Astrocyte (in vitro differentiated cells and primary cell): ENCODE results near the gene FASTKD2. TPM values are rescaled to one million over a fixed set of nuclear protein-coding genes. Genes with fewer than 3 reads are reported as not detected.
"Not testable (repeated sequence)": the region's sequence is repeated elsewhere in the genome, so short reads cannot be mapped to it uniquely, and the experiment has no call there.

ENCODE experiments used
- DNase-seq: peaks from one replicate; pipeline ENCODE4 v3.0.0-alpha.2; 2010; ENCODE audit warnings: low read depth
- FAIRE-seq: peaks from 2 replicates; lab custom pipeline; 2011; peaks lifted over from hg19 to GRCh38; lab: Jason Lieb, UNC
- H2AFZ ChIP-seq: 2 replicates; pipeline ENCODE4 v1.6.0; 2012; ENCODE audit warnings: low read depth, low read length, inconsistent platforms
- H3K27ac ChIP-seq: 2 replicates; pipeline ENCODE4 v1.5.1; 2011; ENCODE audit warnings: low read depth, low read length, inconsistent platforms
- H3K27me3 ChIP-seq: 2 replicates; pipeline ENCODE4 v1.6.0; 2011; ENCODE audit warnings: low read length, inconsistent platforms; ENCODE audit not compliant: insufficient read depth
- H3K36me3 ChIP-seq: 2 replicates; pipeline ENCODE4 v1.5.1; 2011; ENCODE audit warnings: low read length, inconsistent platforms; ENCODE audit not compliant: insufficient read depth
- H3K4me1 ChIP-seq: 2 replicates; pipeline ENCODE4 v1.5.1; 2011; ENCODE audit warnings: low read length, inconsistent platforms; ENCODE audit not compliant: insufficient read depth
- H3K4me2 ChIP-seq: 2 replicates; pipeline ENCODE4 v1.6.0; 2012; ENCODE audit warnings: low read length, inconsistent platforms
- H3K4me3 ChIP-seq: 2 replicates; pipeline ENCODE4 v1.5.1; 2011; ENCODE audit warnings: low read depth, mild to moderate bottlenecking, low read length, inconsistent platforms; ENCODE audit not compliant: insufficient read depth
- H3K79me2 ChIP-seq: 2 replicates; pipeline ENCODE4 v1.6.0; 2012; ENCODE audit warnings: mild to moderate bottlenecking, low read length, inconsistent platforms; ENCODE audit not compliant: insufficient read depth
- H3K9ac ChIP-seq: 2 replicates; pipeline ENCODE4 v1.6.0; 2012; ENCODE audit warnings: mild to moderate bottlenecking, low read length, inconsistent platforms
- H3K9me3 ChIP-seq: 2 replicates; pipeline ENCODE4 v1.5.1; 2012; ENCODE audit warnings: low read depth, mild to moderate bottlenecking, low read length, inconsistent platforms; ENCODE audit not compliant: insufficient read depth
- H4K20me1 ChIP-seq: 2 replicates; pipeline ENCODE4 v1.6.0; 2012; ENCODE audit warnings: low read length, inconsistent platforms; ENCODE audit not compliant: insufficient read depth
- H3K27ac Mint-ChIP-seq: one replicate; pipeline ENCODE4 v1.8.0; 2021; ENCODE audit warnings: mild to moderate bottlenecking, mixed read lengths; ENCODE audit not compliant: unreplicated experiment
- H3K27me3 Mint-ChIP-seq: one replicate; pipeline ENCODE4 v1.8.0; 2021; ENCODE audit warnings: low read depth, mixed read lengths; ENCODE audit not compliant: unreplicated experiment
- H3K36me3 Mint-ChIP-seq: one replicate; pipeline ENCODE4 v1.8.0; 2021; ENCODE audit warnings: low read depth, mixed read lengths; ENCODE audit not compliant: unreplicated experiment
- H3K4me1 Mint-ChIP-seq: one replicate; pipeline ENCODE4 v1.8.0; 2021; ENCODE audit warnings: low read depth, mixed read lengths; ENCODE audit not compliant: unreplicated experiment
- H3K4me3 Mint-ChIP-seq: one replicate; pipeline ENCODE4 v1.8.0; 2021; ENCODE audit warnings: mild to moderate bottlenecking, moderate library complexity, mixed read lengths; ENCODE audit not compliant: unreplicated experiment
- H3K9me3 Mint-ChIP-seq: one replicate; pipeline ENCODE4 v1.8.0; 2021; ENCODE audit warnings: mild to moderate bottlenecking, mixed read lengths; ENCODE audit not compliant: unreplicated experiment
- EZH2 ChIP-seq: IDR thresholded peaks from 2 replicates; pipeline ENCODE4 v1.6.1; 2012; ENCODE audit warnings: mild to moderate bottlenecking, low read length, inconsistent platforms; ENCODE audit not compliant: insufficient read depth
- total RNA-seq: library from RNA; stranded (reverse); gene quantifications from 2 replicates; pipeline ENCODE4 v1.2.1, GENCODE V29; 2021
- TF ChIP-seq, protein P1 (sequence below): IDR thresholded peaks from 2 replicates; pipeline ENCODE4 v1.5.1; 2011; ENCODE audit warnings: low read depth, mild to moderate bottlenecking, inconsistent platforms, low read length, moderate library complexity; ENCODE audit not compliant: insufficient read depth

Gene FASTKD2
- total RNA-seq, 1 donor from 2014 or later = 21.7 TPM

DNA sequence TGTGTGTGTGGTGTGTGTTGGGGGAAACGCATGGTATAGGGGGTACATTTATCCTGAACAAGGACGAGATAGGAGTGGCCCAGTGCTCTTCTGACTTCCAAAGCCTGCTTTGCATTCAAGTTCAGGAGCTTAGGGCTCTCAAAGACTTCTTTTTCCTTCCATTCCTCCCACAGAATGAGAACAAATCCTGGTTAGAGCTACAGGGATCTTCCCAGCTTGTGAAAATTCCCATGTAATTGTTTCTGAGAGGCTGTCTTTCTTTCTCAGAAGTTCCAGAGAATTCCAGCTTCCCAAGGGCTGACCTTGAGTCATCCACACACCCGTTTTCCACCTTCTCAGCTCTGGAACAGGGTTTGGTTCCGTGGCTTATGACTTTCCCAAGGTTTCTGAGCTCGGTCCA is 38.9 kb downstream of the FASTKD2 start:
- Histone ChIP-seq H3K79me2 (no peaks in the 10 kb centered on the region), H4K20me1 (no peaks in the 10 kb centered on the region), H3K36me3 (no peaks in the 10 kb centered on the region), H3K9ac (no peak overlapping the region), H2AFZ (no peak overlapping the region), H3K4me2 (no peak overlapping the region), H3K9me3 (no peaks in the 10 kb centered on the region), H3K4me3 (no peak overlapping the region), H3K27ac (no peak overlapping the region), H3K4me1 (peaks cover 5% of the 10 kb centered on the region), H3K27me3 (no peaks in the 10 kb centered on the region)
- Mint-ChIP-seq H3K27me3 (no peaks in the 10 kb centered on the region), H3K27ac (no peak overlapping the region), H3K36me3 (no peaks in the 10 kb centered on the region), H3K4me1 (peaks cover 15% of the 10 kb centered on the region), H3K9me3 (no peaks in the 10 kb centered on the region), H3K4me3 (no peak overlapping the region)
- FAIRE-seq = no peak
- no peak for TF ChIP-seq EZH2
- TF ChIP-seq, protein P1, sequence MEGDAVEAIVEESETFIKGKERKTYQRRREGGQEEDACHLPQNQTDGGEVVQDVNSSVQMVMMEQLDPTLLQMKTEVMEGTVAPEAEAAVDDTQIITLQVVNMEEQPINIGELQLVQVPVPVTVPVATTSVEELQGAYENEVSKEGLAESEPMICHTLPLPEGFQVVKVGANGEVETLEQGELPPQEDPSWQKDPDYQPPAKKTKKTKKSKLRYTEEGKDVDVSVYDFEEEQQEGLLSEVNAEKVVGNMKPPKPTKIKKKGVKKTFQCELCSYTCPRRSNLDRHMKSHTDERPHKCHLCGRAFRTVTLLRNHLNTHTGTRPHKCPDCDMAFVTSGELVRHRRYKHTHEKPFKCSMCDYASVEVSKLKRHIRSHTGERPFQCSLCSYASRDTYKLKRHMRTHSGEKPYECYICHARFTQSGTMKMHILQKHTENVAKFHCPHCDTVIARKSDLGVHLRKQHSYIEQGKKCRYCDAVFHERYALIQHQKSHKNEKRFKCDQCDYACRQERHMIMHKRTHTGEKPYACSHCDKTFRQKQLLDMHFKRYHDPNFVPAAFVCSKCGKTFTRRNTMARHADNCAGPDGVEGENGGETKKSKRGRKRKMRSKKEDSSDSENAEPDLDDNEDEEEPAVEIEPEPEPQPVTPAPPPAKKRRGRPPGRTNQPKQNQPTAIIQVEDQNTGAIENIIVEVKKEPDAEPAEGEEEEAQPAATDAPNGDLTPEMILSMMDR = no peak
- DNase-seq = peak; percentile 4

DNA sequence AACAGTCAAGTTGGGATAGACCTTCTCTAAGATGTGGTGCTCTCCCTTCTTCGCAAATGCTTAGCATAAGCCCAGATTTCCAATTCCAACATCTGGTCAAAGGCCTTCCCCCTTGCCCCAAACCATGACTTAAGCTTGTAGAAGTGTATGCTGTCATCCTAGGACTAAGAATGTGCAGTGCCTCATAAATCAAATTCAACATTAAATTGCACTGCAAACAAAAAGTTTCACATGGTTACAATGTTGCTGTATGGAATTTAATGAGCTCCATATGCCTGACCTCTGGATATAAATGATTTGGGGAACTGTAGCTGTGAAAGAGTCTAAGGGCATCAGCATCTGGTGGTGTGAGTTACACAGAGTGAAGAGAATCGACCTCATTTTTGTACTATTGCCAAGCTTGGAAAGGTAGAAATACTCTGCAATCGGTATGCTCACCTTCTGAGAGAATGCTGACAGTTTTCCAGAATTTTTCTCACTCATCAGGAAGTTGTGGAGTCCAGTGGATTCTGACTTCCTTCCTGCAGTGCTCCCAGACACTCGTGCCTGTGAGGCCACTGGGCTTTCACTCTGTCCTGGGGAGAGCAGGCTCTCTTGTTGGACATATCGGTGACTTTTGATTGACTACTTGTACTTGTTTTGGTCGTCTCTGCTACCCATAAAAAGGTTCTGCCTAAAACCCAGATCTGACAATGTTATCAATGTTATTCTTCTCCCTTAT is 40.6 kb downstream of the FASTKD2 start:
- Histone ChIP-seq H3K9ac (no peak overlapping the region), H4K20me1 (no peaks in the 10 kb centered on the region), H3K4me3 (no peak overlapping the region), H2AFZ (peak overlapping the region; percentile 31), H3K27me3 (no peaks in the 10 kb centered on the region), H3K36me3 (no peaks in the 10 kb centered on the region), H3K4me2 (no peak overlapping the region), H3K9me3 (no peaks in the 10 kb centered on the region), H3K27ac (no peak overlapping the region), H3K4me1 (no peaks in the 10 kb centered on the region), H3K79me2 (no peaks in the 10 kb centered on the region)
- TF ChIP-seq, protein P1 = no peak
- TF ChIP-seq EZH2 = no peak
- no peaks in the 10 kb centered on the region for H3K9me3 Mint-ChIP-seq
- peaks cover 9% of the 10 kb centered on the region for H3K4me1 Mint-ChIP-seq
- no peaks in the 10 kb centered on the region for H3K36me3 Mint-ChIP-seq
- no peaks in the 10 kb centered on the region for H3K27me3 Mint-ChIP-seq
- no peak overlapping the region for H3K4me3 Mint-ChIP-seq
- no peak for DNase-seq
- no peak overlapping the region for H3K27ac Mint-ChIP-seq
- FAIRE-seq = peak; percentile 9

GRCh38 chr2:206807624-206808023 is 42.2 kb downstream of the FASTKD2 start:
- not testable (repeated sequence) for H3K9me3 ChIP-seq, H4K20me1 ChIP-seq, H3K9ac ChIP-seq, H3K4me1 ChIP-seq, H2AFZ ChIP-seq, H3K27ac ChIP-seq, H3K27me3 Mint-ChIP-seq, H3K36me3 Mint-ChIP-seq, DNase-seq, FAIRE-seq, H3K27me3 ChIP-seq, H3K9me3 Mint-ChIP-seq, H3K4me3 Mint-ChIP-seq, H3K27ac Mint-ChIP-seq, H3K4me2 ChIP-seq, H3K79me2 ChIP-seq, H3K36me3 ChIP-seq, H3K4me3 ChIP-seq, H3K4me1 Mint-ChIP-seq

DNA sequence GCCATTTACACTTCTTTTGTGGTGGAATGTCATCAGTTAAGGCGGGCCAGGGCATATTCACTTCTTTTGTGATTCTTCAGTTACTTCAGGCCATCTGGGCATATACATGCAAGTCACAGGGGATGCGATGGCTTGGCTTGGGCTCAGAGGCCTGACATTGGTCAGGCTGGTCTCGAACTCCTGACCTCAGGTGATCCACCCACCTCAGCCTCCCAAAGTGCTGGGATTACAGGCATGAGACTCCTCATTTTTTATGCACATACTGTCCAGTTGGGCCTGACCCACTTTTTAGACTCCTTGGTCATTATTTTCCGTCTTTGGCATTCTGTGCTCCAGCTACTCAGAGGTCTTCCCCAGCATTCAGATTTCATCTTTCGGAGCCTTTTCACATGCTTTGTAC is 47.1 kb downstream of the FASTKD2 start:
- FAIRE-seq, H3K36me3 Mint-ChIP-seq, H2AFZ ChIP-seq, H3K27me3 Mint-ChIP-seq, H3K4me3 ChIP-seq, H3K4me3 Mint-ChIP-seq, DNase-seq, H3K79me2 ChIP-seq, H4K20me1 ChIP-seq, H3K9me3 Mint-ChIP-seq, H3K4me1 ChIP-seq, H3K4me2 ChIP-seq, H3K27me3 ChIP-seq, H3K4me1 Mint-ChIP-seq, H3K9ac ChIP-seq, H3K27ac Mint-ChIP-seq, H3K9me3 ChIP-seq, H3K27ac ChIP-seq, H3K36me3 ChIP-seq: not testable (repeated sequence)
